GM12891 (cell line): ENCODE measurements around the gene CYP20A1.

ENCODE experiments used
- POLR2A ChIP-seq: IDR thresholded peaks from 2 replicates; pipeline ENCODE4 v1.6.1; 2011; ENCODE audit warnings: low read depth, low read length, control low read depth
- POLR2AphosphoS5 ChIP-seq: IDR thresholded peaks from 2 replicates; pipeline ENCODE4 v1.6.1; 2011; ENCODE audit warnings: low read depth, low read length, control low read depth
- SPI1 ChIP-seq: IDR thresholded peaks from 2 replicates; pipeline ENCODE4 v1.6.1; 2011; ENCODE audit warnings: low read depth, low read length, control low read depth
- TAF1 ChIP-seq: IDR thresholded peaks from 2 replicates; pipeline ENCODE4 v1.6.1; 2011; ENCODE audit warnings: low read depth, low read length, control low read depth

- TF ChIP-seq POLR2AphosphoS5 = no peak
- TF ChIP-seq POLR2A = no peak
- TF ChIP-seq SPI1 = no peak
- no peak for TF ChIP-seq TAF1
Observed at GRCh38 chr2:203225423-203226039, 13.3 kb upstream of the CYP20A1 start.
